GM18870 (cell line): ENCODE data around the gene CKAP4.
"Not testable (repeated sequence)": the region's sequence is repeated elsewhere in the genome, so short reads cannot be mapped to it uniquely, and the experiment has no call there.

ENCODE experiments used
- ATAC-seq: cut with Tn5 transposase; IDR thresholded peaks from one replicate; pipeline ENCODE4 v1.9.1; 2021; ENCODE audit warnings: moderate library complexity; ENCODE audit not compliant: unreplicated experiment

Gene CKAP4, protein sequence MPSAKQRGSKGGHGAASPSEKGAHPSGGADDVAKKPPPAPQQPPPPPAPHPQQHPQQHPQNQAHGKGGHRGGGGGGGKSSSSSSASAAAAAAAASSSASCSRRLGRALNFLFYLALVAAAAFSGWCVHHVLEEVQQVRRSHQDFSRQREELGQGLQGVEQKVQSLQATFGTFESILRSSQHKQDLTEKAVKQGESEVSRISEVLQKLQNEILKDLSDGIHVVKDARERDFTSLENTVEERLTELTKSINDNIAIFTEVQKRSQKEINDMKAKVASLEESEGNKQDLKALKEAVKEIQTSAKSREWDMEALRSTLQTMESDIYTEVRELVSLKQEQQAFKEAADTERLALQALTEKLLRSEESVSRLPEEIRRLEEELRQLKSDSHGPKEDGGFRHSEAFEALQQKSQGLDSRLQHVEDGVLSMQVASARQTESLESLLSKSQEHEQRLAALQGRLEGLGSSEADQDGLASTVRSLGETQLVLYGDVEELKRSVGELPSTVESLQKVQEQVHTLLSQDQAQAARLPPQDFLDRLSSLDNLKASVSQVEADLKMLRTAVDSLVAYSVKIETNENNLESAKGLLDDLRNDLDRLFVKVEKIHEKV

GRCh38 chr12:106247674-106248311, at the start of gene CKAP4:
TSS of gene CKAP4 (minus strand) at chr12:106248020. CDS start at chr12:106247851, 169 bp downstream.
- ATAC-seq, result no peak

DNA sequence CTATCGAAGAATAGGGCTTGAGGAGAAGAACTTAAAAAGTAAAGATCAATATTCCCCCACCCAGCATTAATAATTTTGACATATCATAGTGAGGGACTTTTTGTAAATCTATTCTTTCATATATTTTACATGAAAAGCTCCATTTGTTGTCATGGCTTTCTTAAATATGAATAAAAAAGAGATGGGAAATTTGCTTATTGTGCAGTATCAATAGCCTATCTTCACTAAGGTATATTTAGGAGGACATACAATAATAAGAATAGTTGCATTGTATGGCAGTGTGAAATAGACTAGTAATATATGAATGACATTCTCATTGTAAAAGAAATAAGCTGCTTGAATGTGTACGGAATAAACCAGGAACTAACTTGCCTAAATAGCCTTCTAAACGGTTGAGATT, 49.3 kb upstream of the CKAP4 start:
- ATAC-seq, result no peak

GRCh38 chr12:106296179-106296877, 48.5 kb upstream of the CKAP4 start:
- no peak for ATAC-seq

- no peak for ATAC-seq
These were observed 44.5 kb upstream of the CKAP4 start for GRCh38 chr12:106292339-106292738.

DNA sequence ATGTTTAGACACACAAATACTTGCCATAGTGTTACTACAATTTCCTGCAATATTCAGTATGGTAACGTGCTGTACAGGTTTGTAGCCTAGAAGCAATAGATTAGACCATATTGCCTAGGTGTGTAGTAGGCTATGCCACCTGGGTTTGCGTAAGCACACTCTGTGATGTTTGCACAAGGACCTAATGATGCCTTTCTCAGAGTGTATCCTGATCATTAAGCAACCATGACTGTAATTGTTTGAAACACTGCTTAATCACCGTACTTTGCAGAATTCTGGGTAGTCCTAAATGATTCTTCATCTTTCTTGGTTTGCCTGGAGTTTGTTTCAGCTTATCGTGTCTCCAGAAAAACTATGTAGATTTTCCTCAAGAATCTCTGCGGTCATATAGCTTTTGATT, 43.5 kb upstream of the CKAP4 start:
- no peak for ATAC-seq

DNA sequence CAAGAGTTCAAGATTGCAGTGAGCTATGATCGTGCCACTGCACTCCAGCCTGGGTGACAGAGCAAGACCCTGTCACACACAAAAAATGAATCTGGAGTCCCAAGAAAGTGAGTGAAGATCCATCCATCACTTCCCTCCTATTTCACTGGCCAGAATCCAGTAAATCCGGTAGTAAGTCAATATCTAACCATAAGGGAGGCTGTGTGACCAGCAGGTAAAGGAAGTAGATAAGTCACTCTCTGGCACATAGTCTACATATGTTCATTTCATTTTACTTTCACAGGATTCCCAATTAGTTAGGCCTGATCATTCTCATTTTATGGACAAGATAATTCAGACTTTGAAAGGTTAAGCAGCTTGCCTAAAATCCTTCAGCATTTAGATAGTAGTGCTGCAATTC, 42.8 kb upstream of the CKAP4 start:
- ATAC-seq, result no peak

DNA sequence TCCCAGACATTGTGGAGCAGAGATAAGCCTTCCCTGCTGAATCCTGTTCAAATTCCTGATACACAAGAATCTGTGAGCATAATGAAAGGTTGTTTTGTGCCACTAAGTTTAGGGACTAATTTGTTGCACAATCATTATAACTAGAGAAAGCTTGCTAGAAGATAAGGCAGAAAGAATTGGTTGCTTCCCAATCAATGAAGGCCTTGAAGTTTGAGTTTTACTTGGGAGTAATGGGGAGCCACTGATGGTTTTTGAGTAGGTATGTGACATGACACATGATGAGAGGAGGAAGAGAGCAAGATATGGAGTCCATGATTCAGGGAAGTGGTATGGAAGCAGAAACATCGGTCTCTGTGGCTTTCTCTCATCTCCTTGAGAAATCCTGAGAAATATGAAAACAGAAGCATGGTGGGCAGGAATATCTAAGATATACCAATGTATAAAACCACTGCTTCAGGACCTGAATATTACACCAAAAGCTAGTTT, 41.4 kb upstream of the CKAP4 start:
- no peak for ATAC-seq

DNA sequence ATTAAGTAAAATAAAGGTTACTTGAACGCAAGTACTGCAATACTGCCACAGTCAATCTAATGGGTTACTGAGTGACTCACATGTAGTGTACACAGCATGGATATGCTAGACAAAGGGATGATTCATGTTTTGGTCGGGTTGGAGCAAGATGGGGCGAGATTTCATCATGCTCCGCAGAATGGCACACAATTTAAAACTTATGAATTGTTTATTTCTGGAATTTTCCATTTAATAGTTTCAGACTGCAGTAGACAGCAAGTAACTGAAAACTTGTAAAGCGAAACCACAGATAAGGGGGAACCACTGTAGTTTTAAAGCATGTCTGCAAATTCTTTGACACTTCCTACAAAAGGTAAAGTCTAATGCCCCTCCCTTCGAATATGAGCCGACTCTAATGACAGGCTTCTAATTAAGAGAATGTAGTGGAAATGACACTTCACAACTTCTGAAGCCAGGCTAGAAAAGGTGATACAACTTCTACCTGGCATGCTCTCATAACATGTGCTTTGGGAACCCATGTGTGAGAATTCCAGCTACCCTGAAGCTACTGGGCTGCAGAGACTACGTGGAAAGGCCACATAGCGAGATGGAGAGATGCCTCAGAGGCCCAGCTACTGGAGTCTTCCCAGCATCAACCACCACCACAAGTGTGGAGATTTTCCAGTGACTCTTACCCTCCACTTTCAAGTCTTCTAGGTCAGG, 40.8 kb upstream of the CKAP4 start:
- no peak for ATAC-seq

DNA sequence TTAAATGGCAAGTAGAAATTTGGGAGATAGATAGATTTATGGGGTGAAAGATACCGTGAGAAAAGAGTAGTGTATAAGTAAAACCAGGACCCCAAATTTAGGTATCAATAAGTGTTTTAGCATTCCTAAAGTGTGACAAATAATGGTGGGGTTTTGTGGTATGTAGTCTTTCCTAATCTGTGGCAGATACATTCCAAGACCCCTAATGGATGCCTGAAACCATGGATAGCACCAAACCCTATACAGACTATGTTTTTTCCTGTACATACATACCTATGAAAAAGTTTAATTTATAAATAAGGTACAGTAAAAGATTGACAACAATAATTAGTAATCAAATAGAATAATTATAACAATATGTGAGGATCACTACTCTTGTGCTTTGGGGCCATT, 40.3 kb upstream of the CKAP4 start:
- no peak for ATAC-seq

DNA sequence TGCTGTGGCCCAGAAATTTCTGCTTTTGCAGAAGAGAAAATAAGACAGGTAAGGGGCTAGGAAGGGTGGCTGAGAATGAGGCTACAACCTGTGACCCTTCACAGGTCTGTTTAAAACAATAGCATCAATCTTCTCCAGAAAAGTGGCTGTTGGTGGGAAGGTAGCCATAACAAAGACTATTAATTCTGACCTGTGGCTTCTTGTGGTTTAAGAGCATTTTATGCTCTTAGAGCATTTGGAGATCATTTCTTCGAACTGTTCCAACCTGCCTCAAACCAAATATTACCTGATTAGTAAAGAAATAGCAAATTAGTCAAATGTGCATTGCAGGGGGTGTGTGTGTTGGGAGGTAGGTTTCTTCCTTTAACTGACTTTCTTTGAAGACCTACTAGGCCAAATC, 39.5 kb upstream of the CKAP4 start:
- no peak for ATAC-seq

- not testable (repeated sequence) for ATAC-seq
These were observed 38.8 kb upstream of the CKAP4 start for GRCh38 chr12:106286576-106287162.

GRCh38 chr12:106285982-106286381, 38.2 kb upstream of the CKAP4 start:
- no peak for ATAC-seq

DNA sequence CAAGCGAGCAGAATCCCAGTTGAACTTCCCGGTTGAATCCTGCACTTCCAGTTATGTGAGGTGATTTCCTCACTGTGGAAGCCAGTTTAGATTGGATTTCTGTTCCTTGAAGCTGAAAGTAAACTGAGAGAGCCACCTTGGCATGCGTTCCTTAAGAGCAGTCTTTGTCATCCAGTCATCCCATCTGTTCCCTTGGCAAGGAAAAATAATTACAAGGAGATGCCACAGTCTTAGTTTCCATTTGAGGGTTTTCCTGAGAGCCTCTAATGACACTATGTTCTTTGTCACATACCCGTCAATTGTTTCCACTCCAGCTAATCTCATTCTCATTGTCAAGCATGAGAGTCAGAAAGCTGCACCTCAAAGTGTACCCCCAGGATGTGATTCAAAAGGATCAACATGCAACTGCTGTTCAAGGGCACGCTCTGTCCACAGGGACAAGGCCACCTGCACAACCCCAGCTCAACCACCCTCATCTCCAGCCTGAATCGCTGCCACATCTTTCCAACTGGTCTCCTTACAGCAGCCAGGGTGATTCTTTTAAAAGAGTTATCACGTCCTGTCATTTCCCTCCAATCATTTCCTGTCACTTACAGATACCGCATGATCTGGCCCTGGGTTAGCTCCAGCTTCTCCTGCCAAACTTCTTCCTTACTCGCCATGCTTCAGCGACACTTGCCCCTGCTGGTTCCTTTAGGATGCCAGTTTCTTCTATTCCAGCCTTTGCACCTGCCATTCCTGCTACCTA, 36.7 kb upstream of the CKAP4 start:
- no peak for ATAC-seq

DNA sequence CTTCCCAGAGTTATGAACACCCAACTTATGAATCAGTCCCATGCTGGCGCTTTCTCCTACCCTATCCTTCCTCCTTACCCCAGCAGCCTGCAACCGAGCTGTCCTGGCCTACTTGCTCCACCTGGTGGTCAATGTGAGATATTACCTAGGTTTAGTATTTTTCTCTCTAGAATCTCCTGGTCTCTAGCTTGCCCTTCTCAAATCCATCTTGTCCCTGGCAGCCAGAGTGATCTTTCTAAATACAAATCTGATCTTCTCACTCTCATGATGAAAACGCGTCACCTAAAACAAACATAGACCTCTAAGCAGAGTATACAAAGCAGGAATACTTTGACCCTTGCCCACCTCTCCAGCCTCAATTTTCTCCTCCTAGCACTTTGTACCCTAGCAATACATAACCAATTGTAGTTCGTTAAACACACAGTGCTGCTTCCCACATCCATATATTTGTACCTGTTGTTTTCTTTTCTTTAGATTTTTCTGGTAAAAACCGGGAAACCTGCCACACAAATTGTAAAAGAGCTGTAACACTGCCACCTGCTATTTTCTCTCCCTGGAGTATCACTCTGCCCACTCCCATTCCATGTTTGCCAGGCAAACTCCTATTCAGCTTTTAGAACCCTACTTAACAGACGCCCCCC, 34.8 kb upstream of the CKAP4 start:
- no peak for ATAC-seq

DNA sequence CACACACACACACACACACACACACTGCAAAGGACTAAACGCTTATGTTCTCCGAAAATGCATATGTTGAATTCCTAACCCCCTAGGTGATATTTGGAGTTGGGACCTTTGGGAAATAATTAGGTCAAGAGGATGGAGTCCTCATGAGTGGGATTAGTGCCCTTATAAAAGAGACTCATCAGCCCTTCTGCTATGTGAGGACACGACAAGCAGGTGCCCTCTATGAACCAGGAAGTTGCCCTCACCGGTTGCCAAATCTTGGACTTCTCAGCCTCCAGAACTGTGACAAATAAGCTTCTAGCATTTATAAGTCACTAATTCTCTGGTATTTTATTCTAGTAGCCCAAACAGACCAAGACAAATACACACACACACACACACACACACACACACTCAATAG, 34.0 kb upstream of the CKAP4 start:
- ATAC-seq, result no peak

DNA sequence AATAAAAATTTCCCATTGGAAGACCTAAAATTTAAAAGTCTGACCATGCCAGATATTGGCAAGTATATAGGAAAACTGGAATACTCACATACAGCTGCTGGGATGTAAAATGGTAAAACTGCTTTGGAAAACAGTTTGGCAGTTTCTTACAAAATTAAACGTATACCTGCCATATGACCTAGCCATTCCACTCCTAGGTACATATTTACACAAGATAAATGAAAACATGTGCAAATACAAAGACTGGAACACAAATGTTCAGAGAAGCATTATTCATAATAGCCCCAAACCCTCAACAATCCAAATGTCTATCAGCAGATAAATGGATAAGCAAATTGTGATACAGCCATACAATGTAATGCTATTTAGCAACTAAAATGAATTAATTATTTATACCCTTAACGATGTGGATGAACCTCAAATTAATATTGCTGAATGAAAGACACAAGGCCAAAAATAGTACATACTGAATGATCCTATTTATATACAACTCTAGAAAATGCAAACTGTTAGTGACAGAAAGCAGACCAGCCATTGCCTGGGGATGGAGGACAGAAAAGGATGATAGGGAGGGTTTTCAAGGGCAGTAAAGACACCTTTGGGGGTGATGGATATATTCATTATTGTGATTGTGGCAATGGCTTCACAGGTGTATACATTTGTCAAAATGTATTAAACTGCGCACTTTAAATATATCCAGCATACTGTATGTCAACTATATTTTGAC, 33.4 kb upstream of the CKAP4 start:
- no peak for ATAC-seq

- ATAC-seq, result no peak
These were observed 32.3 kb upstream of the CKAP4 start for GRCh38 chr12:106280106-106280505.

- peak; percentile 62 for ATAC-seq
These were observed 28.4 kb upstream of the CKAP4 start for GRCh38 chr12:106276032-106276740.
